NB4 (cell line): Measurements from ENCODE around the gene HLA-DRB1.

Source experiments
- CTCF ChIP-seq: IDR thresholded peaks from one replicate; pipeline ENCODE4 v1.5.1; 2012; ENCODE audit warnings: low read depth, low read length
- MAX ChIP-seq: IDR thresholded peaks from 2 replicates; pipeline ENCODE4 v1.6.1; 2011; ENCODE audit warnings: low read depth, low read length
- MYC ChIP-seq: IDR thresholded peaks from 2 replicates; pipeline ENCODE4 v1.6.1; 2011; ENCODE audit warnings: low read depth, low read length
- POLR2A ChIP-seq: IDR thresholded peaks from 2 replicates; pipeline ENCODE4 v1.6.1; 2011; ENCODE audit warnings: mild to moderate bottlenecking; ENCODE audit not compliant: insufficient read length; ENCODE audit errors: extremely low read depth

DNA sequence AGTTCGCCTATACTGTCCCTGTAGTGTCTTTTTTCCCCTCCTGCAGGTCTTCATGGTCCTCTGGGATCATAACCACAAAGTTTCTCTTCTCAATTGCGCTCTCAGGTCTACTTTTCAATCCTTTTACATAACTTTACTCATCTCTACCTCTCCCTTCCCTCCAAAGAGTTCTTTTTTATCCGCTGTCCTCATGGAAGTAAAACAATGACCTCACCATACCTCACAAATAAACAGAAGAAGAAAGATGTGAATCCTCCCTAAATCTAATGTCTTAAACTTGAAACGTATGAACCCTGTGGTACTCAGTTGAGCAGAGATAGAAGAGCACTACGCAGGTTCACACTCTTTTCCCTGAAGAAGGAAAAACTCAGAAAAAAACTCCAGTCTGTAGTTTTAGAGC, 35.5 kb upstream of the HLA-DRB1 start:
- TF ChIP-seq POLR2A (no peak), CTCF (no peak), MYC (no peak), MAX (no peak)
